GM19035 (cell line): ENCODE data around the gene TMEM33.
"Not testable (repeated sequence)": the region's sequence is repeated elsewhere in the genome, so short reads cannot be mapped to it uniquely, and the experiment has no call there.

Experiments used
- ATAC-seq: cut with Tn5 transposase; IDR thresholded peaks from one replicate; pipeline ENCODE4 v1.9.1; 2021; ENCODE audit not compliant: unreplicated experiment

TMEM33 gene, protein sequence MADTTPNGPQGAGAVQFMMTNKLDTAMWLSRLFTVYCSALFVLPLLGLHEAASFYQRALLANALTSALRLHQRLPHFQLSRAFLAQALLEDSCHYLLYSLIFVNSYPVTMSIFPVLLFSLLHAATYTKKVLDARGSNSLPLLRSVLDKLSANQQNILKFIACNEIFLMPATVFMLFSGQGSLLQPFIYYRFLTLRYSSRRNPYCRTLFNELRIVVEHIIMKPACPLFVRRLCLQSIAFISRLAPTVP

DNA sequence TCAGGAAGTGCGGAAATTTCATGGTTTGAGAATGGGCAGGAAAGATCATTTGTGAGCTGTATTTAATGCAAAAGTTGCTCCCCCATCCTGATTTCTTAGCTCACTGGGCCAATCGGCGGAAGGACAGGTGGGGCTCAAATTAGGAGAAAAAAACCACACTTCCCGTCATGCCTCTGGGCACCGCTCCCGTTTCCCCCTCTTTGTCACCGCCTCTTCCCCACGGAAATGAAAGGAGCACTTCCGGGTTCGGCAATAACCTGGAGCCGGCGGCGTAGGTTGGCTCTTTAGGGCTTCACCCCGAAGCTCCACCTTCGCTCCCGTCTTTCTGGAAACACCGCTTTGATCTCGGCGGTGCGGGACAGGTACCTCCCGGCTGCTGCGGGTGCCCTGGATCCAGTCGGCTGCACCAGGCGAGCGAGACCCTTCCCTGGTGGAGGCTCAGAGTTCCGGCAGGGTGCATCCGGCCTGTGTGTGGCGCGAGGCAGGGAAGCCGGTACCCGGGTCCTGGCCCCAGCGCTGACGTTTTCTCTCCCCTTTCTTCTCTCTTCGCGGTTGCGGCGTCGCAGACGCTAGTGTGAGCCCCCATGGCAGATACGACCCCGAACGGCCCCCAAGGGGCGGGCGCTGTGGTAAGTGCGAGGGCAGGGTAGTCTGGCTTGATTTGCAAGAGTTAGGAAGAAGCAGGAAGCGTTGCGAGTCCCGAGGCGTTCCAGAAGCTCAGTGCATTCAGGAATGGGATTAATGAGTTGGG, at the start of gene TMEM33:
Gene TMEM33, plus strand, starts transcription at position 529 of the 751 bp plus-strand sequence. Its CDS starts 56 bp downstream, at position 585.
- ATAC-seq, result peak; percentile 95

DNA sequence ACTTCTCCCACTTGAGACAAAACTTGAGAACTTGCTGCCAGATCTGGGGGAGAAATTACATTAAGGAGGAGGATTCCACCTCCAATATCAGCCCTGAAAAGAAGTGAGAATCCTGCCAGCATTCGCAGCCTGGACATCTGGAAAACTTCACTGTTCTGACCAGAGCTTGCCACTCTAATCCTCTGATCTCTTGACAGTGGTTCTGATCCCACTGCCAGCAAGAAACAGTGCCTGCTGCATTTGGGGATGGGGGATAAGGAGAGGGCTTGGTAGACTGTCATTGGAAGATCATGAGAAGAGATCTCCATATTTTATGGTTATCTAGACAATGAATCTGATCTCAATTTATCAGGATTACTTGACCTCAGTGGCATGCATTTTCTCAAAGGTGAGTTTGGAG, 49.8 kb upstream of the TMEM33 start:
- no peak for ATAC-seq

DNA sequence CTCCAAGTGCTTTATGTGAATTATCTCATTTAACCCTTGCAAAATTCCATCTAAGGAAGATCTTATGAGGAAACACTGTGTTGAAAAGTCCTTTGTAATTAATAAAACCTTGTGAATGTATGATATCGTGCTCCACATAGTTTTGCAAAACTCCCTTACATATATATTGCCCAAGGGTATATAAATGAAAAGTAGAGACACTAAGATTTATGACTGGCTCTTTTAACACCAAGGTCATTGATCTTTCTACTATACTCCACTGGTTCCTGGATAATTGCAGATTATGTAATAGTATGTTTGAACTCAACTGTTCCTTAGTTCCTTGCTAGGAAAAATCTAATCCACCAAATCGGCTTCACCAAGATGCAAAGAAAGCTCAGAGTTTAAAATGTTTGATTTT, 48.0 kb upstream of the TMEM33 start:
- no peak for ATAC-seq

DNA sequence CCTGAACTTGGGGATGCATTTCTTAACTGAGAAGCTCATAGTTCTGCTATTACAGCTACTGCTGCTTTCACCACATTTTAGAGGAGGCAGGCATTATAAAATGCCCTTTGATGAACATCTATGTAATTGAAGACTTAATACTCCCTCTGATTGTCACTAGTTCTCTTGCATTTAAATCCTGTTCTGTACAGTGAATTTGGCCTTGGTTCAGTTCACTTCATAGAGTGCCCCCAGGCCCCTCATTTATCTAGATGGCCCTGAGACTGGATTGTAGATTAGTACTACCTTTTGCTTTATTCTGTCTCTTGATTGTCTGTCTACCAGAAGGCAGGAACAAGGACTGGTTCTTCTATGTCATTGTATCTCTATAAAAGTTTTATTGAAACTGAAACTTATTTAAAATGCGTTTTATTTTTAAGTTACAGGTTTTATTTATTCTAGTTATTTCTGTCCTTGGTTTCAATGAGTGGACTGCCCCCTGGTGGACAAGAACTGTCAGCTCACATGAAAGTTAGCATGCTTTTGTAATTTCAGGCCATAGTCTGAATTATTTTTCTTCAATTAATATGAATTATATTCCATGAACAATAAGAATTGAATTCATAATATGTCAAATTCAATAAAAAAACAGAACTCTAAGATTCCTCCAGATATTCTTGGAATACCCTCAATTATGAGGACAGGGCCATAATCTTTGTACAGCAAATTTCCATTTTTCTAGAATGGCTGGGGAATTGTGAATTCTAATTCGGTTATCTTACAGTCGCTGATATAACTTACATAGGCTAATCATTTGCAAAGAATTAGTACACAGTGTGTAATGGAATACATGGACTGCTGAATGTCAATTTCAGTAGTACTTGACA, 47.2 kb upstream of the TMEM33 start:
- no peak for ATAC-seq

DNA sequence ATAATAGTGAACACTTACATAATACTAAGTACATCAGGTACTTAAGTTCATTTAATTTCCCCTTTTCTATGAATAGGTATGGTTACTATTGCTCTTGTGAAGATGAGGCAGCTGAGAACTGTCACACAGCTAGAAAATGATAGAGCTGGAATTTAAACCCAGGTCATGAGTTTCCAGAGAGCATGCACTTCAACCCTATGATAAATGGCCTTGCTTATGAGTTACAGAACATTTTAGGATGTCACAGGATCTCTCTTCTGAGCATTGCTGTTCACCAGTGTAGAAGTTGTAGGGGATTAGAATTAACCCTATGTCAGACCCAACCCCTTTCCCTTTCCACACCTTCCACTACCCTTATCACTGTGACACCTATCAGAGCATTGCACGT, 46.5 kb upstream of the TMEM33 start:
- ATAC-seq, result no peak

DNA sequence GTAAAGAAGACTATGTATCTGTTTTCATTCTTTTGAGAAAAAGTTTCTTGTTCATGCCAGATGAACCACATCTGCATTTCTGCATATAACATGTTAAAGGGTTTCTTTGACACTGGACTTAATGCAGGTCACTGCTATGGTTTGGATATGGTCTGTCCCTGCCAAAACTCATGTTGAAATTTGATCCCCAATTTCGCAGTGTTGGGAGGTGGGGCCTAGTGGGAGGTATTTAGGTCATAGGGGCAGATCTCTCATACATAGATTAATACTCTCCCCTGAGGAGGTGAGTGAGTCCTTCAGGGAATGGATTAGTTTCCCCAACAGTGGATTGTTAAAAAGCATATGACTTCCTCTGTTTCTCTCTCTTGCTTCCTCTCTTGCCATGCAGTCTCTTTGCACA, 45.9 kb upstream of the TMEM33 start:
- no peak for ATAC-seq

DNA sequence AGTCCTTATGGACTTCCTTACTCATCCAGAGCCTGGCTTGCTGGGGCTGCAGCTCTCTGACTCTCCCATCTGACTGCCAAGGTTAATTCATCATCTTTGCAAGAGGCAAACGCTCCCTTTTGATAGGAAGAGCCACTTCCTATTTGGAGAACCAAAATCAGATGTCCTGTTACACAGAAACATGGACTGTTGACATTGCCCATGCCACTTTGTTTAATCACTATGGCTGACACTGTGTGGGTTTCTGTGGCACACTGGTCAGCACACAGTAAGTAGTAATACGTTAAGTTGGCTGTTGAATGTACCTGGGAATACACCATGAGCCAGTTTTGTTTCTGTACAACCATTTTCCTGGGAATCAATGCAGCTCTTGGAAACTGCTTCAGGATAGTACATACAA, 45.1 kb upstream of the TMEM33 start:
- no peak for ATAC-seq

DNA sequence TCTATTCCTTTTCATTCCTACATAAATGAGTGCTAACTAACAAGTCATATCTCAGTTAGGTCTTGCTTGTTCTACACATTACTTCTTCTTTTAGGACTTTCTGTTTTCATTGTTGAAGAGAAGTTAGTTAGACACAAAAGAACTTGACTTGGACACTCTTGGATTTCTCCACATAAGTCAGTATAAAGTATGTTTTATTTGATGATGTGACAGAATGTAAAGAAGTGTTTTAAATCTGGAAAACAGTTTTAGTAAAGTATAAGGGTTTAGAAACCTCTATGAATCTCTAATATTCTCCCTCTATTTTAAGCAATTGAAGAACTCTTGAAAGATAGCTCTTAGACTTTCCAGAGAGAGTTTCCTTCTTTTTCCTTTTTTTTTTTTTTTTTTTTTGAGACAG, 38.6 kb upstream of the TMEM33 start:
- no peak for ATAC-seq

DNA sequence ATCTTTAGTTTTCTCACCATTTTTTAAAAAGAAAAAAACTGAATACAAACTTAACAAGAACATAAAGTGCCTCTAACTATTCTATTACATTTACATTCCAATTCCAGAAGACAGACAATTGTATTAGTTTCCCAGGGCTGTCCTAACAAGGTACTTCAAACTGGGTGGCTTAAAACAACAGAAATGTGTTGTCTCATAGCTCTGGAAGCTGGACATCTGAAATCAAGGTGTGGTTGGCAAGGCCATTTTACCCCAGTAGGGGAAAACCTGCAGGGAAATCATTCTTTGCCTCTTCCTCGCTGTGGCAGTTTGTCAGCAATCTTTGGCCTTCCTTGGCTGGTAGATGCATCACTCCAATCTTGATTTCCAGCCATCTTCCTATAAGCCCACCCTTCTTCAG, 37.5 kb upstream of the TMEM33 start:
- ATAC-seq, result no peak

DNA sequence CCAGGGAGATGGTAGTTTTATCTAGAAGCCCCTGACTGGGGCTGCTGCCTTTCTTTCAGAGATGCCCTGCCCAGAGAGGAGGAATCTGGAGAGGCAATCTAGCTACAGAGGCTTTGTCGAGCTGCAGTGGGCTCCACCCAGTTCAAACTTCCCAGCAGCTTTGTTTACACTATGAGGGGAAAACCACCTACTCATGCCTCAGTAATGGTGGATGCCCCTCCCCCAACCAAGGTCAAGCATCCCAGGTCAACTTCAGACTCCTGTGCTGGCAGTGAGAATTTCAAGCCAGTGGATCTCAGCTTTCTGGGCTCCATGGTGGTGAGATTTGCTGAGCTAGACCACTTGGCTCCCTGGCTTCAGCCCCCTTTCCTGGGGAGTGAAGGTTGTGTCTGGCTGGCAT, 26.1 kb upstream of the TMEM33 start:
- ATAC-seq, result not testable (repeated sequence)

DNA sequence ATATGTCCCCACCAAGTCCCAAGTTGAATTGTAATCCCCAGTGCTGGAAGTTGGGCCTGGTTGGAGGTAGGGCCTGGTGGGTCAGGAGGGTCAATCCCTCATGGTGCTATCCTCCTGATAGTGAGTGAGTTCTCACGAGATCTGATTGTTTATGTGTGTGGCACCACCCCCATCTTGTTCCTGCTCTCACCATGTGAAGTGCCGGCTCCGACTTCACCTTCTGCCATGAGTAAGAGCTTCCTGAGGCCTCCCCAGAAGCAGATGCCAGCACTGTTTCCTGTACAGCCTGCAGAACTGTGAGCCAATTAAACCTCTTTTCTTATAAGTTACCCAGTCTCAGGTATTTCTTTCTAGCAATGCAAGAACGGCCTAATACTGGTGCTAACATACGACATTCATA, 22.7 kb upstream of the TMEM33 start:
- no peak for ATAC-seq

DNA sequence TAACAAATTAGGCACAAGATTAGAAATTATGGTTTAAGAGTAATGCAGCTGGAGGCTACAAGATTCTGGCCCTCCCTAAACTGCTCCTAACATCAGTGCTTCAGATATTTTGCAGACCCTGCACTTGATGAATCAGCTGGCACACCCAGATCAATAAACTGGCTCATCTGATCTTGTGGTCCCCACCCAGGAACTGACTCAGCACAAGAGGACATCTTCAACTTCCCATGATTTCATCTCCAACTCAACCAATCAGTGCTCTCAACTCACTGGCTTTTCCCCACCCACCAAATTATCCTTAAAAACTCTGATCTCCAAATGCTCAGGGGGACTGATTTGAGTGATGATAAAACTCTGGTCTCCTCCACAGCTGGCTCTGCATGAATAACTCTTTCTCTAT, 21.7 kb upstream of the TMEM33 start:
- ATAC-seq, result no peak

DNA sequence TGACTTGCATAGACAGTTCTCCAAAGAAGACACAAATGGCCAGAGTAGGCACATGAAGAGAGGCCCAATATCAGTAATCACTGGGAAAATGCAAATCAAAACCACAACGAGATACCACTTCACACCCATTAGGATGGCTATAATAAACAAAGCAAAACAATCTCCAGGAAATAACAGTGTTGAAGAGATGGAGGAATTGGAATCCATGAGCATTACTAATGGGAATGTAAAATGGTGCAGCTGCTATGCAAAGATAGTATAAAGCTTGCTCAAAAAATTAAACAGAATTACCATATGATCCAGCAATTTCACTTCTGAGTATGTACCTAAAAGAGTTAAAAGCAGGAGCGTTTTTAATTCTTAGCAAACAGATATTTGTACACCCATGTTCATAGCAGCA, 17.0 kb upstream of the TMEM33 start:
- no peak for ATAC-seq

DNA sequence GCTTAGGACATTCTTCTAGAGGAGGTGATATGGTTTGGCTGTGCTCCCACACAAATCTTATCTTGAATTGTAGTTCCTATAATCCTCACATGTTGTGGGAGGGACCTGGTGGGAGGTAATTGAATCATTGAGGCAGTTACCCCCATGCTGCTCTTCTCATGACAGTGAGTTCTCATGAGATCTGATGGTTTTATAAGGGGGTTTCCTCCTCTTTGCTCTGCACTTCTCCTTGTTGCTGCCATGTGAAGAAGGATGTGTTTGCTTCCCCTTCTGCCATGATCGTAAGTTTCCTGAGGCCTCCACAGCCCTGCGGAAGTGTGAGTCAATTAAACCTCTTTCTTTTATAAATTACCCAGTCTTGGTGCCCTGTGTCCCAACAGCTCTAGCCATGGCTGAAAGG, 14.8 kb upstream of the TMEM33 start:
- ATAC-seq, result not testable (repeated sequence)

DNA sequence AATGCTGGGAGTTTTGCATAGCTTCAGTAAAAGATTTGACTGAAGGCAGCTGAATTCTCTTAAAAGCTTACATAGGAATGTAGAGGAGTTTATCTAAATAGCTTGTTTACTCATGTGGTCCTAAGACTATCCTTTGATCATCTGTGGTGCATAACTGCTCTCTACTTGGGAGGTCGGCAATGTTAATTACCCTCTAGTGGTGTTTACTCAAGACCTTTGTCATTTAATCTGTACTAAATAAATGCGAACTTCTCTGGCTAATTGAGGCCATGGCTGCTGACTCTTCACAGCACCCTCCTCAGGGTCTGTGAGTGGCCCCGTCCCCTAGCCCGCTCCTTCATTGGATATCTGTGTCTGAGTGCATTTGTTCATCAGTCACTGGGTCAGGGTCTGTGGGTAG, 13.8 kb upstream of the TMEM33 start:
- no peak for ATAC-seq

DNA sequence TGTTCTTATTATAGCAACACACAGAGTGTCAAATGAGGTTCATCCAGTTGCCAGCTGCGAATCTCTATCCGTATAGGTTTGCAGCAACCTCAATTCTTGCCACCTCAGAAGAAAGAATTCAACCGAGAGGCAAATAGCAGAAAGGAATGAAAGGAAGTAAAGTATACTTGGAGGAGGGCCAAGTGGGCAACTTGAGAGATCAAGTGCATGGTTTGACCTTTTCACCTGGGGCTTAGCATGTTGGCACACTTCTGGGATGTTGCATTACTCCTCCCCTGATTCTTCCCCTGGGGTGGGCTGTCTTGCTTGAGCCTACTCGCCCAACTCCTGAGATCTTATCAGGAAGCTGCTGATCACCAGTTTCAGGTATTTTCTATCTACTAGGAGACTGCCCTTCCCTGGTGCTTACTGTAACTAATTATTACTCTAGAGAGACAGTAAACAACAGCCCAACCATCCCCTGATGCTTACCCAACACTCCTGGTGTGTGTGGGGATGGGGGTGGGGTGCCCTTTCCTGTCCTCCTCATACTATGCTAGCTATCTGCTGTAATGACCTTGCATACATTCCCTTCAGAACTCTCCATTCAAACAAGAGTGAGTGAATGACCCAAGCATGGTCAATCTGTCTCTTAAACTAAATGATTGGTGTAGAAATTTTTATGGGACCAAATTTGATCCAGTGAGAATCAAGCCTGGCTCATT, 7.3 kb upstream of the TMEM33 start:
- ATAC-seq, result no peak

DNA sequence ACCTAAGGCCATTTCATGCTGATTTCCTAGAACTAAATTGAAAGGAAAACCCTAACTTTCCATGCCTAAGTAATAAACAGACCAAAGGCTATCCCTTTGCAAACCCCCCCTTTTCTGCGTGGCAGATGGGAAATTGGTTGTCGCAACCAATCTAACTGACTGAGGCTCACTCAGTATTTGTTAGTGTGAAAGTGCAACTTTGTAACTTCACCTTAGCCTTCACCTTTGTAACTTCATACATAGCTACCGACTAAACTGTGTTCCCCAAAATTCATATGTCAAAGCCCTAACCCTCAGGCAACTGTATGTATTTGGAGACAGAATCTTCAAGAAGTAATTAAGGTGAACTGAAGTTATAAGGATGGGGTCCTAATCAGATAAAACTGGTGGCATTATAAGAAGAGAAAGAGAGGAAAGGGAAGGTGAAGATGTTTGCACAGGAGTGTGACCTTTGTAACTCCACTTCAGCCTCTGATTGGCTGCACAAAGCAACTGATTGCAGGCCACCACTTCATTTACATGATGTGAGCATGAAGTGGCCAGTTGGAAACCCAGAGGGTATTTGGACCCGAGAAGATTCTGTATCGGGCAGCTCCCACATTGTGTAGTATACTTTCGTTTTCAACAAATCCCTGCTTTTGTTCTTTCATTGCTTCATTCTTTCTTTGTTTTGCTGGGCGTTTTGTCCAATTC, 4.9 kb upstream of the TMEM33 start:
- ATAC-seq, result no peak

DNA sequence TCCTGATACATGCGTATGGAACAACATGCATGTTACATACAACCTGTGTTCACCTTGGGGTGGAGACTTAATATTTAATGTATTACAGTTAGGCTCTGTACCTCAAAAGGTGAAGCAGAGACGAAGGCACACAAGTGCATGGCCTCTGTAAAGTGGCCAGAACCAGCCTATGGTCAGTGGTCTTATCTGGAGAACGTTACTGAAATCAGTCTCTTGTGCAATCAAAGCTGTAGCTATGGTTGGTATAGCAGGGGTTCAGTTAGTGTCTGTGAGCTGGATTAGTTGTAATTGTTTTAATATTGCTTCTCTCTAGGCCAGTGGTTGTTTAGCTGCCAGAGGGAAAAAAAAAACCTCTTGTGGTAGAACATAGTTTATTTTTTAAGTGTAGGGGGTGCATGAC, 2.2 kb upstream of the TMEM33 start:
- ATAC-seq, result no peak

DNA sequence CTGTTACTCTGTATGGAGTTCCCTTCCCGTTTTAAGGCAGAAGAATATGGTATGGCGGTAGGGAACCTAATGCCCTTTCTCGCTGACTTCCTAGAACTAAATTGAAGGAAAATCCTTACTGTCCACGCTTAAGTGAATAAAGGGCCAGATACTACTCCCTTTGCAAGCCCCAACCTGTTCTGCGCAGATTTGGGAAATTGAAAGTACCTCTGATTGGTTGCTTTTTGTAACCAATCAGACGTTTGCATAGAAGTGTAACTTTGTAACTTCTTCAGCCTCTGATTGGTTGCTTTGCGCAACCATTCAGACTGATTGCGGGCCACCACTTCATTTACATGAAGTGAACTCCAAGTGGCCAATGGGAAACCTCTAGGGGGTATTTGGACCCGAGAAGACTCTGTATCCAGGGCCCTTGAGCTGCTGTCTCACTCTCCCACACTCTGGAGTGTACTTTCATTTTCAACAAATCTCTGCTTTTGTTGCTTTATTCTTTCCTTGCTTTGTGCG, 1.2 kb upstream of the TMEM33 start:
- ATAC-seq, result no peak

DNA sequence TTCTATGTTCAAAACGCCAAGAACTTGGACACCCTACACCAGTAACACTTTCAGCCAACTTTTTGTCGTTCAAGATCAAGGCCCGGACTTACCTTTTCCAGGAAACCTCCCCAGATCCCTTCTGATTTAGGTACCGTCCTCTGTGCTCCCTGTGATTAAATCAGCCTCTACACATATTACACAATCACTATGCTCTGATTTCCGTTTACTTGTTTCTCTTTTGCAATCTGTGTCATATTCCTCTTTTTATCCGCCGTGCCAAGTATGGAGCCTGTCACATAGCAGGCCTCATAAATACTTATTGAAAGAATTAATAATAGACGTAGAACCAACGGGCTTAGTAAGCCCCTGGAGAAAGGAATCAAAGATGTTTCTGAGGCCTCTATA, 722 bp upstream of the TMEM33 start:
- ATAC-seq, result no peak

DNA sequence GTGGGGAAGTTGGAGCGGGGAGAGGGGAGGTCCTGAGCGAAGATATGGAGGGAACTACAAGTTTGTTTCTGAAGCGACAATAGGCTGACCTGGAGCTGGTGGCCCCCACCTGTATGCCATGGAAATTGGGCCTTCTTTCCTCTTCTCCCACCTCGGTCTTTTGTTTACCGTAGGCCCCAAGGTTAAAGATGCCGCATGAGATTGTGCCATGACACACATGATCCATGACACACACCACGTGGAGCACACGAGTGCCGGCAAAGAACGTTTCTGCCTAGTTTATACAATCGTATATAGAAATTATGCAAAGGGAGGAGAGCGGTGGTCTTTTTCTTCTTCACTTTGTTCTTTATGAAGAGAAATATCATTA, 408 bp downstream of the TMEM33 start:
- ATAC-seq, result peak; percentile 7
